ENCODE measurements around the gene CENPB. TPM values are rescaled to one million over a fixed set of nuclear protein-coding genes. Genes with fewer than 3 reads are reported as not detected.

CENPB gene
- polyA plus RNA-seq, 1 of the 3 experiments (the other 2 are of a cell fraction): 41.2 TPM

- 82% methylated on average over 4 of the region's 4 CpGs for WGBS (ENCODE audit: low lambda C conversion rate)
- Histone ChIP-seq H3K27me3 (ENCODE audit: insufficient read depth) (no peaks in the 10 kb centered on the region), H3K4me3 (ENCODE audit: low read depth in 2 of 2, low read length in 1 of 2) (no peak overlapping the region), H3K36me3 (replicated peaks in 1 of 2; ENCODE audit: control insufficient read depth in 1 of 2, insufficient read depth in 2 of 2, low read length in 1 of 2) (peaks cover 14 to 27% of the 10 kb centered on the region in 2 experiments), H3K4me1 (ENCODE audit: control insufficient read depth in 1 of 2, insufficient read depth in 2 of 2, low read depth in 1 of 2, low read length in 1 of 2) (peaks cover under 1 to 2% of the 10 kb centered on the region in 2 experiments; a peak in 2 of 4 replicates), H3K9me2 (no peaks in the 10 kb centered on the region), H3K9me3 (no peaks in the 10 kb centered on the region), H4K20me1 (ENCODE audit: insufficient read depth) (no peaks in the 10 kb centered on the region), H3K79me2 (ENCODE audit: insufficient read depth) (peaks cover 10% of the 10 kb centered on the region), H2AFZ (ENCODE audit: low read depth) (no peak overlapping the region), H3K9ac (no peak overlapping the region), H3K4me2 (no peak overlapping the region), H3F3A (replicated peaks; ENCODE audit: insufficient read depth) (no peaks in the 10 kb centered on the region), H3K27ac (ENCODE audit: low read depth in 2 of 2, low read length in 1 of 2) (no peak overlapping the region)
- DNase-seq: no peak
- ChIA-PET CTCF (interaction anchor here (1.1 to 8.8 kb wide), 4 partner anchors 39 to 259 kb away, joined by 3 to 161 read pairs (median 6); partner anchors contain the start of gene CENPB), POLR2A (interaction anchor here (1.0 kb wide), 1 partner anchor 19 kb away, joined by 3 read pairs; no protein-coding TSS in a partner anchor)
- TF ChIP-seq MEF2A (IDR thresholded peaks at IDR 0.05; ENCODE audit: borderline replicate concordance, low read depth) (no peak), SMC3 (IDR thresholded peaks at IDR 0.05; ENCODE audit: low read depth, low read length) (no peak), TCF12 (IDR thresholded peaks at IDR 0.05) (no peak), NRF1 (IDR thresholded peaks at IDR 0.05; ENCODE audit: low read depth, low read length) (no peak), ZBTB33 (IDR thresholded peaks at IDR 0.05; ENCODE audit: borderline replicate concordance, low read depth) (no peak), FOXM1 (IDR thresholded peaks at IDR 0.05; ENCODE audit: low read depth) (no peak), EZH2phosphoT487 (IDR thresholded peaks at IDR 0.05; ENCODE audit: borderline replicate concordance, low read depth) (no peak), CHD2 (IDR thresholded peaks at IDR 0.05; ENCODE audit: low read length, partially characterized antibody) (no peak), EP300 (IDR thresholded peaks at IDR 0.05; ENCODE audit: borderline replicate concordance in 1 of 2, low read depth in 1 of 2, low read length in 1 of 2) (no peak), GABPA (IDR thresholded peaks at IDR 0.05; ENCODE audit: low read depth) (no peak)
- TF ChIP-seq, protein P1, sequence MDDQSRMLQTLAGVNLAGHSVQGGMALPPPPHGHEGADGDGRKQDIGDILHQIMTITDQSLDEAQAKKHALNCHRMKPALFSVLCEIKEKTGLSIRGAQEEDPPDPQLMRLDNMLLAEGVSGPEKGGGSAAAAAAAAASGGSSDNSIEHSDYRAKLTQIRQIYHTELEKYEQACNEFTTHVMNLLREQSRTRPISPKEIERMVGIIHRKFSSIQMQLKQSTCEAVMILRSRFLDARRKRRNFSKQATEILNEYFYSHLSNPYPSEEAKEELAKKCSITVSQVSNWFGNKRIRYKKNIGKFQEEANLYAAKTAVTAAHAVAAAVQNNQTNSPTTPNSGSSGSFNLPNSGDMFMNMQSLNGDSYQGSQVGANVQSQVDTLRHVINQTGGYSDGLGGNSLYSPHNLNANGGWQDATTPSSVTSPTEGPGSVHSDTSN (IDR thresholded peaks at IDR 0.05): no peak
- TF ChIP-seq, protein P2, sequence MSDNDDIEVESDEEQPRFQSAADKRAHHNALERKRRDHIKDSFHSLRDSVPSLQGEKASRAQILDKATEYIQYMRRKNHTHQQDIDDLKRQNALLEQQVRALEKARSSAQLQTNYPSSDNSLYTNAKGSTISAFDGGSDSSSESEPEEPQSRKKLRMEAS (IDR thresholded peaks at IDR 0.05; ENCODE audit: low read depth): no peak
These were observed 39.9 kb upstream of the CENPB start for GRCh38 chr20:3826420-3826819.

GRCh38 chr20:3825526-3825925 lies 39.0 kb upstream of the CENPB start:
- Histone ChIP-seq H3K27me3 (ENCODE audit: insufficient read depth) (no peaks in the 10 kb centered on the region), H2AFZ (ENCODE audit: low read depth) (no peak overlapping the region), H3K9me3 (no peaks in the 10 kb centered on the region), H3K4me1 (ENCODE audit: control insufficient read depth in 1 of 2, insufficient read depth in 2 of 2, low read depth in 1 of 2, low read length in 1 of 2) (peaks cover 3 to 6% of the 10 kb centered on the region in 2 experiments; a peak in 2 of 4 replicates), H3F3A (replicated peaks; ENCODE audit: insufficient read depth) (no peaks in the 10 kb centered on the region), H3K9ac (no peak overlapping the region), H3K4me2 (no peak overlapping the region), H3K9me2 (no peaks in the 10 kb centered on the region), H3K79me2 (ENCODE audit: insufficient read depth) (peaks cover 17% of the 10 kb centered on the region), H3K27ac (ENCODE audit: low read depth in 2 of 2, low read length in 1 of 2) (no peak overlapping the region), H4K20me1 (ENCODE audit: insufficient read depth) (no peaks in the 10 kb centered on the region), H3K4me3 (ENCODE audit: low read depth in 2 of 2, low read length in 1 of 2) (no peak overlapping the region), H3K36me3 (replicated peaks in 1 of 2; ENCODE audit: control insufficient read depth in 1 of 2, insufficient read depth in 2 of 2, low read length in 1 of 2) (peaks cover 14 to 27% of the 10 kb centered on the region in 2 experiments)
- ChIA-PET CTCF (interaction anchor here (1.4 to 8.8 kb wide), 4 partner anchors 30 to 149 kb away, joined by 4 to 161 read pairs (median 7); partner anchors contain the start of gene CENPB), POLR2A (no interaction called here)
- DNase-seq: no peak
- 64% methylated on average over 5 of the region's 7 CpGs for WGBS (ENCODE audit: low lambda C conversion rate)
- TF ChIP-seq MXI1 (IDR thresholded peaks at IDR 0.05; ENCODE audit: low read depth, low read length) (no peak), ZBTB33 (IDR thresholded peaks at IDR 0.05; ENCODE audit: borderline replicate concordance, low read depth) (no peak), TAF1 (IDR thresholded peaks at IDR 0.05; ENCODE audit: borderline replicate concordance, low read depth, low read length) (no peak), IRF3 (IDR thresholded peaks at IDR 0.05; ENCODE audit: low read depth, low read length) (no peak), RFX5 (IDR thresholded peaks at IDR 0.05; ENCODE audit: low read length) (no peak), SIN3A (IDR thresholded peaks at IDR 0.05; ENCODE audit: borderline replicate concordance, low read depth, low read length) (no peak), RXRA (IDR thresholded peaks at IDR 0.05; ENCODE audit: borderline replicate concordance, low read depth) (no peak)
- TF ChIP-seq, protein P3, sequence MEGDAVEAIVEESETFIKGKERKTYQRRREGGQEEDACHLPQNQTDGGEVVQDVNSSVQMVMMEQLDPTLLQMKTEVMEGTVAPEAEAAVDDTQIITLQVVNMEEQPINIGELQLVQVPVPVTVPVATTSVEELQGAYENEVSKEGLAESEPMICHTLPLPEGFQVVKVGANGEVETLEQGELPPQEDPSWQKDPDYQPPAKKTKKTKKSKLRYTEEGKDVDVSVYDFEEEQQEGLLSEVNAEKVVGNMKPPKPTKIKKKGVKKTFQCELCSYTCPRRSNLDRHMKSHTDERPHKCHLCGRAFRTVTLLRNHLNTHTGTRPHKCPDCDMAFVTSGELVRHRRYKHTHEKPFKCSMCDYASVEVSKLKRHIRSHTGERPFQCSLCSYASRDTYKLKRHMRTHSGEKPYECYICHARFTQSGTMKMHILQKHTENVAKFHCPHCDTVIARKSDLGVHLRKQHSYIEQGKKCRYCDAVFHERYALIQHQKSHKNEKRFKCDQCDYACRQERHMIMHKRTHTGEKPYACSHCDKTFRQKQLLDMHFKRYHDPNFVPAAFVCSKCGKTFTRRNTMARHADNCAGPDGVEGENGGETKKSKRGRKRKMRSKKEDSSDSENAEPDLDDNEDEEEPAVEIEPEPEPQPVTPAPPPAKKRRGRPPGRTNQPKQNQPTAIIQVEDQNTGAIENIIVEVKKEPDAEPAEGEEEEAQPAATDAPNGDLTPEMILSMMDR (IDR thresholded peaks at IDR 0.05): no peak
